WTC11 (cell line): ENCODE results near the gene CLIC3. TPM values are rescaled to one million over a fixed set of nuclear protein-coding genes. Genes with fewer than 3 reads are reported as not detected.

Experiments used
- ATAC-seq: fragments of 200-7000 bp; cut with Tn5 transposase; 2 replicates; pipeline ENCODE4 v1.10.0; 2021; ENCODE audit warnings: mild to moderate bottlenecking, moderate library complexity
- CTCF ChIA-PET: fragments of 300-600 bp; sonication (Branson Sonifier 250); formaldehyde crosslinking; loops from one replicate; lab custom pipeline; 2021; ENCODE audit warnings: antibody characterized with exemption; lab: Charles Lee
- POLR2A ChIA-PET: fragments of 350-600 bp; sonication (Branson Sonifier 250); formaldehyde crosslinking; loops from one replicate; lab custom pipeline; 2021; ENCODE audit warnings: antibody characterized with exemption; lab: Charles Lee
- DNase-seq: peaks from one replicate; pipeline ENCODE4 v3.0.0; 2021; ENCODE audit warnings: low spot score
- H3K27ac Mint-ChIP-seq: 2 replicates; pipeline ENCODE4 v1.8.0; 2021; ENCODE audit warnings: mixed read lengths
- H3K27me3 Mint-ChIP-seq: 2 replicates; pipeline ENCODE4 v1.8.0; 2021; ENCODE audit warnings: low read depth, mild to moderate bottlenecking, moderate library complexity, mixed read lengths
- H3K36me3 Mint-ChIP-seq: 2 replicates; pipeline ENCODE4 v1.8.0; 2021; ENCODE audit warnings: mixed read lengths
- H3K4me1 Mint-ChIP-seq: 2 replicates; pipeline ENCODE4 v1.8.0; 2022; ENCODE audit warnings: mixed read lengths
- H3K4me3 Mint-ChIP-seq: 2 replicates; pipeline ENCODE4 v1.8.0; 2021; ENCODE audit warnings: mild to moderate bottlenecking, moderate library complexity, mixed read lengths
- H3K9me3 Mint-ChIP-seq: 2 replicates; pipeline ENCODE4 v1.8.0; 2021; ENCODE audit warnings: mixed read lengths
- ATF6 ChIP-seq: sonication (generic); formaldehyde crosslinking; IDR thresholded peaks from 2 replicates; pipeline ENCODE4 v1.8.1; 2023; ENCODE audit warnings: mild to moderate bottlenecking, missing genetic modification reagents
- CDX4 ChIP-seq: fragments of 250-450 bp; sonication (Bioruptor Pico); IDR thresholded peaks from 2 replicates; pipeline ENCODE4 v1.9.0; 2021; ENCODE audit warnings: moderate library complexity, mild to moderate bottlenecking, inconsistent platforms, borderline replicate concordance
- ERG ChIP-seq: fragments of 250-450 bp; sonication (Bioruptor Pico); IDR thresholded peaks from 2 replicates; pipeline ENCODE4 v1.8.0; 2021; ENCODE audit warnings: mild to moderate bottlenecking
- FOXJ3 ChIP-seq: sonication (generic); formaldehyde crosslinking; IDR thresholded peaks from 2 replicates; pipeline ENCODE4 v1.9.0; 2021; ENCODE audit warnings: missing genetic modification reagents, mild to moderate bottlenecking, borderline replicate concordance
- FOXP1 ChIP-seq: sonication (generic); formaldehyde crosslinking; IDR thresholded peaks from 2 replicates; pipeline ENCODE4 v1.8.0; 2022; ENCODE audit warnings: missing genetic modification reagents, mild to moderate bottlenecking, moderate library complexity, borderline replicate concordance
- MAX ChIP-seq: sonication (generic); formaldehyde crosslinking; IDR thresholded peaks from 2 replicates; pipeline ENCODE4 v1.8.0; 2022; ENCODE audit warnings: mild to moderate bottlenecking, missing genetic modification reagents
- NFE2L1 ChIP-seq: sonication (generic); formaldehyde crosslinking; IDR thresholded peaks from 2 replicates; pipeline ENCODE4 v1.8.1; 2023; ENCODE audit warnings: missing genetic modification reagents
- OVOL2 ChIP-seq: fragments of 250-450 bp; sonication (Bioruptor Pico); IDR thresholded peaks from 2 replicates; pipeline ENCODE4 v1.9.0; 2021; ENCODE audit warnings: mild to moderate bottlenecking, borderline replicate concordance
- PRDM15 ChIP-seq: sonication (generic); formaldehyde crosslinking; IDR thresholded peaks from 2 replicates; pipeline ENCODE4 v1.8.0; 2022; ENCODE audit warnings: missing genetic modification reagents
- PREB ChIP-seq: sonication (generic); formaldehyde crosslinking; IDR thresholded peaks from 2 replicates; pipeline ENCODE4 v1.8.1; 2022; ENCODE audit warnings: mild to moderate bottlenecking, missing genetic modification reagents, moderate library complexity, borderline replicate concordance
- ZNF121 ChIP-seq: sonication (generic); formaldehyde crosslinking; IDR thresholded peaks from 2 replicates; pipeline ENCODE4 v1.8.0; 2023; ENCODE audit warnings: missing genetic modification reagents
- ZNF232 ChIP-seq: sonication (generic); formaldehyde crosslinking; IDR thresholded peaks from 2 replicates; pipeline ENCODE4 v1.8.0; 2022; ENCODE audit warnings: mild to moderate bottlenecking, missing genetic modification reagents
- ZNF423 ChIP-seq: fragments of 250-450 bp; sonication (Bioruptor Pico); IDR thresholded peaks from 2 replicates; pipeline ENCODE4 v2.1.2; 2022; ENCODE audit warnings: mild to moderate bottlenecking, moderate library complexity
- ZNF425 ChIP-seq: fragments of 250-450 bp; sonication (Bioruptor Pico); conservative IDR thresholded peaks from 2 replicates; pipeline ENCODE4 v1.9.0; 2021; ENCODE audit warnings: mild to moderate bottlenecking
- ZNF671 ChIP-seq: fragments of 250-450 bp; sonication (Bioruptor Pico); IDR thresholded peaks from 2 replicates; pipeline ENCODE4 v1.8.0; 2021; ENCODE audit warnings: mild to moderate bottlenecking
- ZSCAN18 ChIP-seq: fragments of 250-450 bp; sonication (Bioruptor Pico); IDR thresholded peaks from 2 replicates; pipeline ENCODE4 v2.1.2; 2022; ENCODE audit warnings: mild to moderate bottlenecking, moderate library complexity
- total RNA-seq: library from RNA; stranded (reverse); gene quantifications from 3 replicates; pipeline ENCODE4 v1.2.3, GENCODE V29; 2021

Gene CLIC3
- total RNA-seq, 1 experiment from 2014 or later = 0.31 TPM

GRCh38 chr9:137018761-137019559, 22.6 kb upstream of the CLIC3 start:
- ChIA-PET CTCF (interaction anchor here (0.7 to 3.9 kb wide), 7 partner anchors 10 to 187 kb away, joined by 3 to 38 read pairs (median 4); partner anchors contain the start of gene FUT7), POLR2A (no interaction called here)
- Mint-ChIP-seq H3K4me1 (no peaks in the 10 kb centered on the region; the same call in 1 of the 2 replicates), H3K27me3 (no peaks in the 10 kb centered on the region), H3K4me3 (no peak overlapping the region), H3K27ac (no peak overlapping the region), H3K36me3 (peaks cover 9% of the 10 kb centered on the region)
- no peak for ATAC-seq
- TF ChIP-seq FOXJ3 (no peak), MAX (no peak), OVOL2 (CRISPR knock-in tag) (no peak), NFE2L1 (CRISPR knock-in tag) (no peak), ATF6 (no peak), ZNF232 (CRISPR knock-in tag) (no peak), CDX4 (CRISPR knock-in tag) (no peak), PRDM15 (CRISPR knock-in tag) (no peak), ZNF425 (CRISPR knock-in tag) (no peak), ZNF423 (CRISPR knock-in tag) (no peak), ERG (CRISPR knock-in tag) (no peak), ZSCAN18 (CRISPR knock-in tag) (no peak), FOXP1 (CRISPR knock-in tag) (no peak), ZNF671 (CRISPR knock-in tag) (no peak), ZNF121 (CRISPR knock-in tag) (no peak), PREB (CRISPR knock-in tag) (no peak)
- TF ChIP-seq, all 79 proteins: peak for 0
- H3K9me3 Mint-ChIP-seq = no peaks in the 10 kb centered on the region
- DNase-seq = no peak
